ENCODE results near the gene CARNS1. TPM values are rescaled to one million over a fixed set of nuclear protein-coding genes. Genes with fewer than 3 reads are reported as not detected.

Gene CARNS1
- total RNA-seq, 2 experiments from 2014 or later: 6.2 to 6.9 TPM

GRCh38 chr11:67449116-67449844 is 33.8 kb downstream of the CARNS1 start:
- Mint-ChIP-seq H3K27ac (no peak overlapping the region), H3K4me1 (ENCODE audit: low read depth) (peaks cover 42% of the 10 kb centered on the region), H3K27me3 (no peaks in the 10 kb centered on the region), H3K9me3 (no peaks in the 10 kb centered on the region), H3K36me3 (ENCODE audit: low read depth) (no peaks in the 10 kb centered on the region), H3K4me3 (no peak overlapping the region)
- no peak for TF ChIP-seq CTCF (IDR thresholded peaks at IDR 0.05)
- ChIA-PET POLR2A (interaction anchor here (2.0 kb wide), 1 partner anchor 10 kb away, joined by 6 read pairs; no protein-coding TSS in a partner anchor), CTCF (interaction anchor here (1.3 kb wide), 1 partner anchor 98 kb away, joined by 3 read pairs; no protein-coding TSS in a partner anchor)
- ATAC-seq (no peak), DNase-seq (no peak)
- intact Hi-C loops (cut with micrococcal nuclease): no loop called here

GRCh38 chr11:67450796-67451657 is 35.5 kb downstream of the CARNS1 start:
- ChIA-PET CTCF (interaction anchor here (1.2 kb wide), 1 partner anchor 68 kb away, joined by 3 read pairs; no protein-coding TSS in a partner anchor), POLR2A (interaction anchor here (0.9 to 2.2 kb wide), 8 partner anchors 10 to 55 kb away, joined by 3 to 11 read pairs (median 3); partner anchors contain the start of genes PITPNM1, PPP1CA and PTPRCAP)
- no peak for TF ChIP-seq CTCF (IDR thresholded peaks at IDR 0.05)
- H3K27ac Mint-ChIP-seq: no peak overlapping the region
- H3K9me3 Mint-ChIP-seq: no peaks in the 10 kb centered on the region
- no peak for DNase-seq
- no peak overlapping the region for H3K4me3 Mint-ChIP-seq
- no peak for ATAC-seq
- no peaks in the 10 kb centered on the region for H3K36me3 Mint-ChIP-seq (ENCODE audit: low read depth)
- intact Hi-C loops (cut with micrococcal nuclease): no loop called here
- H3K27me3 Mint-ChIP-seq: no peaks in the 10 kb centered on the region
- H3K4me1 Mint-ChIP-seq (ENCODE audit: low read depth): peaks cover 25% of the 10 kb centered on the region

GRCh38 chr11:67451658-67451976 is 36.1 kb downstream of the CARNS1 start:
- no peaks in the 10 kb centered on the region for H3K36me3 Mint-ChIP-seq (ENCODE audit: low read depth)
- no peaks in the 10 kb centered on the region for H3K9me3 Mint-ChIP-seq
- H3K27me3 Mint-ChIP-seq: no peaks in the 10 kb centered on the region
- ATAC-seq (no peak), DNase-seq (no peak)
- no peak for TF ChIP-seq CTCF (IDR thresholded peaks at IDR 0.05)
- ChIA-PET CTCF (interaction anchor here (1.2 kb wide), 1 partner anchor 69 kb away, joined by 3 read pairs; no protein-coding TSS in a partner anchor), POLR2A (interaction anchor here (0.6 to 2.2 kb wide), 8 partner anchors 10 to 54 kb away, joined by 3 to 11 read pairs (median 3); partner anchors contain the start of genes PITPNM1 and PTPRCAP)
- H3K4me3 Mint-ChIP-seq: no peak overlapping the region
- H3K4me1 Mint-ChIP-seq (ENCODE audit: low read depth): peaks cover 20% of the 10 kb centered on the region
- intact Hi-C loops (cut with micrococcal nuclease): no loop called here
- H3K27ac Mint-ChIP-seq: no peak overlapping the region

- Mint-ChIP-seq H3K4me3 (no peak within 1 kb of the TSS), H3K27me3 (no peaks in the 10 kb centered on the region), H3K9me3 (no peaks in the 10 kb centered on the region), H3K36me3 (ENCODE audit: low read depth) (no peaks in the 10 kb centered on the region), H3K4me1 (ENCODE audit: low read depth) (peaks cover 17% of the 10 kb centered on the region), H3K27ac (no peak within 1 kb of the TSS)
- DNase-seq (no peak), ATAC-seq (no peak)
- ChIA-PET CTCF (interaction anchor here (1.2 kb wide), 1 partner anchor 70 kb away, joined by 3 read pairs; no protein-coding TSS in a partner anchor), POLR2A (interaction anchor here (0.6 to 2.2 kb wide), 7 partner anchors 9 to 45 kb away, joined by 3 to 11 read pairs (median 3); partner anchors contain the start of gene PTPRCAP)
- intact Hi-C loops (cut with micrococcal nuclease): no loop called here
- no peak for TF ChIP-seq CTCF (IDR thresholded peaks at IDR 0.05)
Measured at GRCh38 chr11:67452141-67452952, 36.9 kb downstream of the CARNS1 start, which contains the start of gene GPR152. Gene GPR152 (minus strand): TSS chr11:67452729. CDS start chr11:67452724, 5 bp downstream.

Measured in activated CD8-positive, alpha-beta T cell treated with anti-CD3 and anti-CD28 coated beads for 36 hours (primary cell).